Skeletal muscle satellite cell (primary cell): Measurements from ENCODE around the gene EFS. TPM values are rescaled to one million over a fixed set of nuclear protein-coding genes. Genes with fewer than 3 reads are reported as not detected.

ENCODE experiments used
- H3K27me3 ChIP-seq: 2 replicates; pipeline ENCODE4 v1.7.0; 2013; ENCODE audit warnings: low read length; ENCODE audit not compliant: control insufficient read depth, insufficient read depth
- H3K36me3 ChIP-seq: 2 replicates; pipeline ENCODE4 v1.7.0; 2013; ENCODE audit warnings: mild to moderate bottlenecking, control low read depth, low read length; ENCODE audit not compliant: insufficient read depth
- H3K4me1 ChIP-seq: 2 replicates; pipeline ENCODE4 v1.7.0; 2013; ENCODE audit warnings: low read length; ENCODE audit not compliant: control insufficient read depth, insufficient read depth
- H3K4me2 ChIP-seq: 2 replicates; pipeline ENCODE4 v1.7.0; 2013; ENCODE audit warnings: mild to moderate bottlenecking, low read length
- H3K4me3 ChIP-seq: 2 replicates; pipeline ENCODE4 v1.7.0; 2013; ENCODE audit warnings: low read length
- H3K9ac ChIP-seq: 2 replicates; pipeline ENCODE4 v1.7.0; 2013; ENCODE audit warnings: mild to moderate bottlenecking, low read depth, low read length, moderate library complexity
- H3K9me3 ChIP-seq: replicated peaks from 2 replicates; pipeline ENCODE4 v1.7.0; 2013; ENCODE audit warnings: mild to moderate bottlenecking, control low read depth, low read length
- total RNA-seq: library from RNA; depleted of rRNA; stranded (reverse); fragments of >200 nt; gene quantifications from 2 replicates; pipeline ENCODE4 v1.2.3, GENCODE V29; 2012; rRNA removed

Gene EFS
- under 0.01 TPM in 2 replicates for total RNA-seq

- peak within 1 kb of the TSS; percentile 61 for H3K4me3 ChIP-seq
- H3K36me3 ChIP-seq: no peaks in the 10 kb centered on the region
- H3K27me3 ChIP-seq: peaks cover 74% of the 10 kb centered on the region
- no peaks in the 10 kb centered on the region for H3K9me3 ChIP-seq
- peak within 1 kb of the TSS; percentile 56 for H3K9ac ChIP-seq
- H3K4me1 ChIP-seq: no peaks in the 10 kb centered on the region
- peak within 1 kb of the TSS; percentile 76 for H3K4me2 ChIP-seq
Measured at GRCh38 chr14:23365036-23365731, at the start of gene EFS. Gene EFS, minus strand, starts transcription at chr14:23365172. Its CDS starts 147 bp downstream, at chr14:23365025.

- Histone ChIP-seq H3K27me3 (peaks cover 23% of the 10 kb centered on the region), H3K9ac (no peak overlapping the region), H3K4me3 (no peak overlapping the region), H3K4me2 (no peak overlapping the region), H3K36me3 (no peaks in the 10 kb centered on the region), H3K9me3 (no peaks in the 10 kb centered on the region), H3K4me1 (no peaks in the 10 kb centered on the region)
Measured at GRCh38 chr14:23414254-23414653, 49.3 kb upstream of the EFS start.

- Histone ChIP-seq H3K9ac (no peak overlapping the region), H3K4me2 (no peak overlapping the region), H3K4me1 (no peaks in the 10 kb centered on the region), H3K9me3 (no peaks in the 10 kb centered on the region), H3K4me3 (no peak overlapping the region), H3K36me3 (no peaks in the 10 kb centered on the region), H3K27me3 (peaks cover 21% of the 10 kb centered on the region)
Measured at GRCh38 chr14:23413681-23414080, 48.7 kb upstream of the EFS start.

- H3K4me3 ChIP-seq: no peak overlapping the region
- H3K27me3 ChIP-seq: peaks cover 36% of the 10 kb centered on the region
- H3K9me3 ChIP-seq: no peaks in the 10 kb centered on the region
- no peak overlapping the region for H3K9ac ChIP-seq
- no peaks in the 10 kb centered on the region for H3K4me1 ChIP-seq
- no peaks in the 10 kb centered on the region for H3K36me3 ChIP-seq
- H3K4me2 ChIP-seq: no peak overlapping the region
Measured at GRCh38 chr14:23411563-23412525, 46.9 kb upstream of the EFS start.

- H3K4me3 ChIP-seq: no peak overlapping the region
- H3K4me1 ChIP-seq: no peaks in the 10 kb centered on the region
- no peak overlapping the region for H3K4me2 ChIP-seq
- no peak overlapping the region for H3K9ac ChIP-seq
- H3K9me3 ChIP-seq: no peaks in the 10 kb centered on the region
- peaks cover 38% of the 10 kb centered on the region for H3K27me3 ChIP-seq
- H3K36me3 ChIP-seq: no peaks in the 10 kb centered on the region
Measured at GRCh38 chr14:23409966-23410635, 45.1 kb upstream of the EFS start.

- Histone ChIP-seq H3K9ac (no peak overlapping the region), H3K36me3 (no peaks in the 10 kb centered on the region), H3K4me3 (no peak overlapping the region), H3K27me3 (peaks cover 42% of the 10 kb centered on the region), H3K4me1 (no peaks in the 10 kb centered on the region), H3K9me3 (no peaks in the 10 kb centered on the region), H3K4me2 (no peak overlapping the region)
Measured at GRCh38 chr14:23409475-23409874, 44.5 kb upstream of the EFS start.

- Histone ChIP-seq H3K9ac (no peak overlapping the region), H3K9me3 (no peaks in the 10 kb centered on the region), H3K4me2 (no peak overlapping the region), H3K4me1 (no peaks in the 10 kb centered on the region), H3K4me3 (no peak overlapping the region), H3K27me3 (peaks cover 52% of the 10 kb centered on the region), H3K36me3 (no peaks in the 10 kb centered on the region)
Measured at GRCh38 chr14:23408307-23408630, 43.3 kb upstream of the EFS start.

- Histone ChIP-seq H3K27me3 (peaks cover 57% of the 10 kb centered on the region), H3K9me3 (no peaks in the 10 kb centered on the region), H3K36me3 (no peaks in the 10 kb centered on the region), H3K4me3 (no peak within 1 kb of the TSS), H3K9ac (no peak within 1 kb of the TSS), H3K4me1 (no peaks in the 10 kb centered on the region), H3K4me2 (no peak within 1 kb of the TSS)
Measured at GRCh38 chr14:23407516-23408306, 42.7 kb upstream of the EFS start, which contains the start of gene MYH6. Gene MYH6, minus strand, starts transcription at chr14:23408273. Its CDS starts 1,050 bp downstream, at chr14:23407223.

GRCh38 chr14:23406725-23407355 is 41.9 kb upstream of the EFS start:
- Histone ChIP-seq H3K4me1 (no peaks in the 10 kb centered on the region), H3K27me3 (peaks cover 56% of the 10 kb centered on the region), H3K9me3 (no peaks in the 10 kb centered on the region), H3K4me3 (no peak overlapping the region), H3K9ac (no peak overlapping the region), H3K36me3 (no peaks in the 10 kb centered on the region), H3K4me2 (no peak overlapping the region)

GRCh38 chr14:23406244-23406643 is 41.3 kb upstream of the EFS start:
- H3K36me3 ChIP-seq: no peaks in the 10 kb centered on the region
- no peak overlapping the region for H3K4me2 ChIP-seq
- H3K9me3 ChIP-seq: no peaks in the 10 kb centered on the region
- H3K4me3 ChIP-seq: no peak overlapping the region
- H3K9ac ChIP-seq: no peak overlapping the region
- H3K27me3 ChIP-seq: peaks cover 59% of the 10 kb centered on the region
- H3K4me1 ChIP-seq: no peaks in the 10 kb centered on the region
